HL-60 (cell line): ENCODE data around the gene ST6GALNAC3.

ENCODE experiments used
- DNase-seq, 2 experiments: peaks; one replicate each; pipeline ENCODE4 v3.0.0-alpha.2; 2010 to 2020; ENCODE audit warnings: low read depth in 1 of 2, low spot score in 1 of 2
- H3K27ac ChIP-seq: fragments of 250-450 bp; sonication (Bioruptor Pico); replicated peaks from 2 replicates; pipeline ENCODE4 v1.5.1; 2020; ENCODE audit warnings: mild to moderate bottlenecking, moderate library complexity
- H3K27me3 ChIP-seq: fragments of 250-450 bp; sonication (Bioruptor Pico); 2 replicates; pipeline ENCODE4 v1.5.1; 2021; ENCODE audit warnings: mild to moderate bottlenecking, moderate library complexity; ENCODE audit not compliant: insufficient read depth, poor library complexity, severe bottlenecking
- H3K4me3 ChIP-seq: replicated peaks from 2 replicates; pipeline ENCODE4 v1.5.1; 2011; ENCODE audit warnings: mild to moderate bottlenecking, control low read depth, low read length; ENCODE audit not compliant: insufficient read depth
- CTCF ChIP-seq: IDR thresholded peaks from one replicate; pipeline ENCODE4 v1.5.1; 2011; ENCODE audit warnings: low read length, control low read depth, inconsistent platforms; ENCODE audit not compliant: insufficient read depth
- GABPA ChIP-seq: IDR thresholded peaks from 2 replicates; pipeline ENCODE4 v1.6.1; 2012; ENCODE audit warnings: low read depth
- POLR2AphosphoS5 ChIP-seq: IDR thresholded peaks from 2 replicates; pipeline ENCODE4 v1.6.1; 2012; ENCODE audit warnings: low read depth
- REST ChIP-seq: IDR thresholded peaks from 2 replicates; pipeline ENCODE4 v1.6.1; 2012; ENCODE audit warnings: low read depth; ENCODE audit not compliant: insufficient replicate concordance
- SPI1 ChIP-seq: IDR thresholded peaks from 2 replicates; pipeline ENCODE4 v1.6.1; 2012; ENCODE audit warnings: low read depth, mild to moderate bottlenecking, borderline replicate concordance

ST6GALNAC3 gene

GRCh38 chr1:76065270-76065669 lies 9.3 kb upstream of the ST6GALNAC3 start:
- no peak for TF ChIP-seq POLR2AphosphoS5
- TF ChIP-seq SPI1: no peak
- no peak for TF ChIP-seq GABPA
- TF ChIP-seq CTCF: no peak
- no peak for TF ChIP-seq REST
- no peaks in the 10 kb centered on the region for H3K27me3 ChIP-seq
- no peak overlapping the region for H3K4me3 ChIP-seq
- no peak overlapping the region for H3K27ac ChIP-seq
- no peak for DNase-seq

- Histone ChIP-seq H3K27ac (no peak overlapping the region), H3K27me3 (no peaks in the 10 kb centered on the region), H3K4me3 (no peak overlapping the region)
- TF ChIP-seq GABPA: no peak
- TF ChIP-seq SPI1: no peak
- no peak for TF ChIP-seq CTCF
- TF ChIP-seq REST: no peak
- TF ChIP-seq POLR2AphosphoS5: no peak
- DNase-seq: no peak
Observed at GRCh38 chr1:76066394-76066793, 8.2 kb upstream of the ST6GALNAC3 start.

- DNase-seq: no peak
- TF ChIP-seq POLR2AphosphoS5 (no peak), CTCF (no peak), SPI1 (no peak), REST (no peak), GABPA (no peak)
- Histone ChIP-seq H3K4me3 (no peak overlapping the region), H3K27me3 (no peaks in the 10 kb centered on the region), H3K27ac (no peak overlapping the region)
Observed at GRCh38 chr1:76068542-76068941, 6.0 kb upstream of the ST6GALNAC3 start.
